Stimulated activated naive CD4-positive, alpha-beta T cell treated with Interleukin-2 at 50 U/mL for 16 hours (primary cell): ENCODE results near the gene KREMEN2.

Source experiments
- DNase-seq: peaks from one replicate; lab custom pipeline; 2025; lab: John Stamatoyannopoulos, UW

KREMEN2 gene

GRCh38 chr16:2964475-2965336 lies 631 bp downstream of the KREMEN2 start:
- peak; percentile 66 for DNase-seq

DNA sequence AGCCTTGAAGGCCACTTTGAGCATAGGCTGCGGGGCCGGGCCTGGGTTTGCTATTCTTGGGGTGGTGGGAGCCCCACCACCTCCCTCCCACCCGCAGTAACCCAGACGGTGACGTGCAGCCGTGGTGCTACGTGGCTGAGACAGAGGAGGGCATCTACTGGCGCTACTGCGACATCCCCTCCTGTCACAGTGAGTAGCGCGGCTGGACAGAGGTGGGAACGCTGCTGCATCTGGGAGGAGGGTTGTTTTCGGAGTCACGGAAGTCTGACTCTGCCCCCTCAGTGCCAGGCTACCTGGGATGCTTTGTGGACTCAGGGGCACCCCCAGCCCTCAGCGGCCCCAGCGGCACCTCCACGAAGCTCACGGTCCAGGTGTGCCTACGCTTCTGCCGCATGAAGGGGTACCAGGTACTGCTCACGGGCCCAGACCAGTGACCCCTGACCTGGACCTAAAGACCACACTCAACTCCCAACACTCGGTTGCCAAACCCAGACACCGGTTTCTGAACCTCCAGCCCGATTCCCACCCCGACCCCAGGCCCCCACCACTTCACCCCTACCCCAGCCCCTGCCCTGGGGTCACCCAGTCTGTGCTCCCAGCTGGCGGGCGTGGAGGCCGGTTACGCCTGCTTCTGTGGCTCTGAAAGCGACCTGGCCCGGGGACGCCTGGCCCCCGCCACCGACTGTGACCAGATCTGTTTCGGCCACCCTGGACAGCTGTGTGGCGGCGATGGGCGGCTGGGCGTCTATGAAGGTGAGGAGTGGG lies 2.1 kb downstream of the KREMEN2 start:
- no peak for DNase-seq

- no peak for DNase-seq
These were observed 2.7 kb downstream of the KREMEN2 start for GRCh38 chr16:2966808-2967191.

DNA sequence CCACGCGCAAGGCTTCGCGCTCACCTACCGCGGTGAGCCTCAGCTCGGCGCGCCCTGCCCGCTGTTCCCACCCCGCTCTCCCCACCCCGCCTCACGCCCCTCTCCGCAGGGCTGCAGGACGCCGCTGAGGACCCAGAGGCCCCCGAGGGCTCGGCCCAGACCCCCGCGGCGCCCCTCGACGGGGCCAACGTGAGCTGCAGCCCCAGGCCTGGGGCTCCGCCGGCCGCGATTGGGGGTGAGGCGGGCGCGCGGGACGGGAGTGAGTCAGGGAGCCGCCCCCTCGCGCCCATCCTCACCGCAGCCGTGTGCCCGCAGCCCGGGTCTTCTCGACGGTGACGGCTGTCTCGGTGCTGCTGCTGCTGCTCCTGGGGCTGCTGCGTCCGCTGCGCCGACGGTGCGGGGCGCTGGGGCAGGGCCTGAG lies 3.1 kb downstream of the KREMEN2 start:
- DNase-seq: no peak

- no peak for DNase-seq
These were observed 3.7 kb downstream of the KREMEN2 start for GRCh38 chr16:2967721-2968161.

GRCh38 chr16:2968368-2968737 lies 4.3 kb downstream of the KREMEN2 start:
- no peak for DNase-seq

DNA sequence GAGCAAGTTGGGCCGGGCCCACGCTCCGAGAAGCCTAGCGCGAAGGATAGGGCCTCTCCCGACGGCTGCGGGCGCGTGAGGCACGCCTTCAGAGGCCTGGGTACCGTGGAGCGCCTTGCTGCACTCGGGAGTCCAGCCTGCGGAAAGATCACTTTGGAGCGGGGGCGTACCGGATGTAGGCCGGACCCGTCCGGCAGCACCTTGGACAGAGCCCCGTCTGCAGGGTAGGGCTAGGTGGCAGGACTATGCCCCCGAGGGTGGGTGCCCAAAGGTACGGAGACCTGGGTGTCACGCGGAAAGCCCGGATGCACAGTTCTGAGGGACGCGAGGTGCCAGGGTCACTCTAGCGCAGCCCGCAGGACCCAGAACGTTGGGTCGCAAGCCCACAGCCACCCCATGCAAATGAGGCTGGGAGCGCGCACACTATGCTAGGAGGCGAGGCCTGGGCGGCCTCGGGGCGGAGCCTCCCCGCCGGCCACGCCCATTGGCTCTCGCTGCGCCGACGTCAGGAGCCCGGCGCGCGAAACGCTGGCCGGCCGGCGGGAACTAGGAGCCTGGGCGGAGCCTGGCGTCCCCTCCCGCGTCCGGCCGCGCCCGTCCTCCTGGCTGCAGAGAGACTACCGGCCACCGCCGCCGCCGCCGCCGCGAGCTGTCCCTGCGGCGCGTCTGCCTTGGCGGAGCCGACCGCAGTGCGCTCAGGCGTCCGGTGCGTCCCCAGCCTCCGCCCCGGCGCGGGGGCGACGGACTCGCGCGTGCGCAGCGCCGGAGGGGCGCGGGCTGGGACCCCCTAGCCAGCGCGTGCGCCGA lies 4.9 kb downstream of the KREMEN2 start, which contains the start of gene PAQR4:
Gene PAQR4, plus strand, starts transcription at position 611 of the 807 bp plus-strand sequence. CDS start 327 bp downstream, outside the sequence.
- peak; percentile 66 for DNase-seq

DNA sequence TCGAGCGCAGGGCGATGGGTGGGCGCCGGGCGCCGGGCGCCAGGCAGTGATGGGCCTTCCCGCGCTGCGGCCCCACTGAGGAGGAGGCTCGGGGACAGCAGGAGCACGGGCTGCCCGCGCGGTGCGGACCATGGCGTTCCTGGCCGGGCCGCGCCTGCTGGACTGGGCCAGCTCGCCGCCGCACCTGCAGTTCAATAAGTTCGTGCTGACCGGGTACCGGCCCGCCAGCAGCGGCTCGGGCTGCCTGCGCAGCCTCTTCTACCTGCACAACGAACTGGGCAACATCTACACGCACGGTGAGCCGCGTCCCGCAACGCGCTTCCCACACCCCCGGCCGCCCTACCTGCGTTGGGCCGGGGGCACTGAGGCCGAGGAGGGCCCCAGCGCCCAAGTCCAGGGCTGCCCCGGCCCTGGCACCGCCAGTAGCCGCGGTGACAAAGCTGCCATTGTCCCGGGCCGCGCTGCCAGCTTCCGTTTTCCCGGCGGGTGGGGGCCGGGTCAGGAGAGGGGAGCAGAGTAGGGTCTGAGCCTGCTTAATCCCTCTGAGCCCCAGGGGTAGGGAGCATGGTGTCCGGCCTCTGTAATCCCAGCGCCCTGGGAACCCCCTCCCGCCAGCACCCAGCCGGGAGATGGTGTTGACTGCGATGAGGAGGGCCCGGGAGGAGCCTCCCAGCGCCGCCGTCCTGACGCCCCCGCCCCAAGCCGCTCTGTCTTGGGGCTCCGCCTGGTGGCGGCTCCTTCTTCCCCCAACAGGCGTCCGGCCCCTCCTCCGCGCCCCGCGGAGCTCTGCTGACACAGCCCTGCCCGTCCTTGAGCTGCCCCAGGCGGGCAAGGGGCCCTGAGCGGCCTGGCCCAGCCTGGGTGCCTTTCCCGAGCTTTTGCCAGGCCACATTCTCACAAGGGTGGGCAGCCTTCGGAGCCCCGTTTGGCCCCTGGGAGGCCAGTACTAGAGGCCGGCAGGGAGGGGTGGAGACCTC lies 5.8 kb downstream of the KREMEN2 start:
- DNase-seq: peak; percentile 71

DNA sequence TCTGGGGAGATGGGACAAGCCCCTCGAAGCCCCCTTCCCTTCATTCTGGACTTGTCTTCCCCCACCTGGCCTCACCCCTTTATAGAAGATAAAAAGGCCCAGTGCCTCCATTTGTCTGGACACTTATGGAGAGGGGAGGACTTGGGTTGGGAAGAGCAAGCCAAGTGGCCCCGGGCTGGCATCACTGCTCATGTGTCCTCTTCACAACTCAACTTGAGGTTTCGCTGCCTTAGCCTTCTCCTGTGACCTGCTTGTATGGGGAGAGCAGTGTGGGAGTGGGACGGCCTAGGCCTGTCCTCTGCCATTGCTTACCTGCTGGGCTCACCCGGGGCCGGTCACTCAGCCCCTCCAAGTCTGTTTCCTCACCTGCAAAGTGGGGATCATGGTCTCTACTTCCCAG lies 6.5 kb downstream of the KREMEN2 start:
- no peak for DNase-seq

GRCh38 chr16:2971134-2971984 lies 7.3 kb downstream of the KREMEN2 start:
- DNase-seq: no peak

- no peak for DNase-seq
These were observed 8.1 kb downstream of the KREMEN2 start for GRCh38 chr16:2971985-2972784.

DNA sequence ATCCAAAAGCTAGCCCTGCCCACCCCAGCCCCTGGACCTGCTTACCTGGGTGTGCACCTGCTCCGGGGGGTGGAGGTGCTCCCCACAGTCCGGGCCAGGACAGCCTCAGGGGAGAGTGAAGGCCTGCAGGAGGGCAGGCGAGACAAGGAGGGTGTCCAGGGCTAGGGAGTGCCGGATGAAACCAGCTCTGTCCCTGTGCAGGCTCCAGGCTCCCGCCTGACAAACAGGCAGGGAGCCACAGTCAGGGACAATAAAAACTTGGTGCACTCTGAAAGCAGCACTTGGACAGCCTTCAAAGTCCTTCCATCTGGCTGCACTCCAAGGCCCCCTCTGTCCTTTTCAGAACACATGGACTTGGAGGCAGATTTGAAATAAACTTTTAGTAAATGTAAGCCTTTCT lies 9.0 kb downstream of the KREMEN2 start:
- no peak for DNase-seq

DNA sequence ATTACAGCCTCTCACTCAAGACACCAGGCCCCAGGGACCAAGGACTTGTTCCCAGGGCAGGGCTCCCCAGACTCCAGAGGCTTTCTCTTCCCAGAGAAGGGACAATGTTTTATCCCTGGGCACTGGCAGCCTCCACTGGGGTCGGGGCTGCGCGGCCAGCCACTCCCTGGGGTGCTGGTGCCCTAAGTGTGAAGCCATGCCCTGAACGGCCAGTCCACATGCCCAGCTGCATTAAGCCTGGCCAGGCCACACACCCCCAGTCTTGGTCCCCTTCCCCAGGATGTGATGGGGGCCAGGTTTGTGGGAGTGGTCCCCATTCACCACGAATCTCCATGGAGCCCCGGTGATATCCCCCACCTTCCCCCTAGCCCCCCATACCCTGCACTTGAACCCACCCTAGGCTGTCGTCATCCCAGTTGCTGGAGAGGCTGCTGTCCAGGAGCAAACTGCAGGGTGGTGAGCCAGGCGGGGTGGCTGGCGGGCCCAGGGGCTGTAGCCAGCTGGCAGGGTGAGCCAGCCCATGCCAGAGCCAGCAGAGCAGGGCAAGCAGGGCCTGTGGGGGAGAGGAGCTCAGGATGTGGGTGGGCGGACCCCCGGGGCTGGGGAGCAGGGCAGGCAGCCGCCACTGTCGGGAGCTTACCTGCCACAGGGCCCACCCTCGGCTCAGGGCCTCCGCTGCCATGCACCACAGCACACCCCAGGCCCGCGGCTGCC lies 9.7 kb downstream of the KREMEN2 start:
- no peak for DNase-seq

- no peak for DNase-seq
These were observed 10.4 kb downstream of the KREMEN2 start for GRCh38 chr16:2974319-2975056.

DNA sequence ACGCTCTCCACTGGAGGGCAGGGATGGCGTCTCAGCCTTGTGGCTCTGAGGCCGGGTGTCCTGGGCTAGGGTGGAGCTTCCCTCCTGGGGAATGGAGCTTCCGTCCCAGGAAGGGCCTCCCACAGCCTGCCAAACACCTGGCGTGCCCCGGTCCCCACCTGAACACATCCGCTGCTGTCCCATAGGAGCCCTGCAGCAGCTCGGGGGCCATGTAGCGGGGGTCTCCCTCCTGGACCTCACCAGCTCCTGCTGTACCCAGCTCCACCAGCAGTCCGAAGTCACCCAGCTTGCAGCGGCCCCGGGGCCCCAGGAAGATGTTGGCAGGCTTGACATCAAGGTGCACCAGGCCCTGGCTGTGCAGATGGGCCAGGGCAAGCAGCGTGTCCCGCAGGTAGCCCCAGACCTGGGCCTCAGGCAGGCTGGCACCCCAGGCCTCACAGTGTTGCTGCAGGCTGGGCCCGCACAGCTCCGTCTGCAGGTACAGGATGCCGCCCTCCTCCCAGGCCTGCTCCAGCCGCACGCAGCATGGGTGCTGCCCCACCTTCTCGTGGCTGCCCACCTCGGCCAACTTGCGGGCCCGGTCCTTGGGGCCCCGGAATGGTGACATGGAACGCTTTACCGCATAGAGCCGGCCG lies 11.2 kb downstream of the KREMEN2 start:
- DNase-seq: no peak

DNA sequence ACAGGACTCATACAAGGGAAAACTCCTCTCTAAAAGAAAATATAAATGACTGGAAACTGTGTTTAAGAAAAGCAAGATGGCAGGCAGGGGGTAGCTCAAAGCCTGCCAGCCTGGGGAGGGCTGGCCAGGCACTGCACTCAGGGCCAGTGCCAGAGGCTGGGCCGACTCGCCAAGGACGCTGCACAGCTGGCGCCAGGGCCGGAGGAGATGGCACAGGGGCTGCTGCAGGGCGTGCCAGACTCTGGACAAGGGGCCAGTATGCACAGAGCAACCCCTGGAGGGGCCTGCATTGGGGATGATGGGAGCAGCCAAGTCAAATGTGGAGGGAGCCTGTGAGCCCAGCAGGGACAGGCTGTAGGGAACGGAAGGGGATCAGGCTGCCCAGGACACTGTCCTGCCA lies 12.1 kb downstream of the KREMEN2 start:
- DNase-seq: no peak

- DNase-seq: no peak
These were observed 12.6 kb downstream of the KREMEN2 start for GRCh38 chr16:2976673-2977072.
